Left forelimb (tissue), 1 donor: ENCODE data around the gene HES1.
A peak's percentile ranks its signal among the peaks of the same experiment; 100 is the strongest.
"Not testable (repeated sequence)": the region's sequence is repeated elsewhere in the genome, so short reads cannot be mapped to it uniquely, and the experiment has no call there.

Experiments used
- DNase-seq: peaks from one replicate; pipeline ENCODE4 v3.0.0-alpha.2; 2018; ENCODE audit warnings: low spot score

The HES1 gene

GRCh38 chr3:194128202-194128918 lies 7.6 kb upstream of the HES1 start:
- DNase-seq: no peak

DNA sequence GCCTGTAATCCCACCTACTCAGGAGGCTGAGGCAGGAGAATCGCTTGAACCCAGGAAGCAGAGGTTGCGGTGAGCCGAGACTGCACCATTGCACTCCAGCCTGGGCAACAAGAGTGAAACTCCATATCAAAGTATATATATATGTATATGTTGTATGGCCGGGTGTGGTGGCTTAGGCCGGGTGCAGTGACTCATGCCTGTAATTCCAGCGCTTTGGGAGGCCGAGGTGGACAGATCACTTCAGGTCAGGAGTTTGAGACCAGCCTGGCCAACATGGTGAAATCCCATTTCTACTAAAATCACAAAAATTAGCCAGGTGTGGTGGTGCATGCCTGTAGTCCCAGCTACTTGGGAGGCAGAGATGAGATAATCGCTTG lies 7.0 kb upstream of the HES1 start:
- not testable (repeated sequence) for DNase-seq

- no peak for DNase-seq
Measured at GRCh38 chr3:194129581-194130133, 6.3 kb upstream of the HES1 start.

GRCh38 chr3:194130188-194130587 lies 5.8 kb upstream of the HES1 start:
- DNase-seq: no peak

- no peak for DNase-seq
Measured at GRCh38 chr3:194130807-194131589, 5.0 kb upstream of the HES1 start.

GRCh38 chr3:194132465-194133286 lies 3.3 kb upstream of the HES1 start:
- no peak for DNase-seq

DNA sequence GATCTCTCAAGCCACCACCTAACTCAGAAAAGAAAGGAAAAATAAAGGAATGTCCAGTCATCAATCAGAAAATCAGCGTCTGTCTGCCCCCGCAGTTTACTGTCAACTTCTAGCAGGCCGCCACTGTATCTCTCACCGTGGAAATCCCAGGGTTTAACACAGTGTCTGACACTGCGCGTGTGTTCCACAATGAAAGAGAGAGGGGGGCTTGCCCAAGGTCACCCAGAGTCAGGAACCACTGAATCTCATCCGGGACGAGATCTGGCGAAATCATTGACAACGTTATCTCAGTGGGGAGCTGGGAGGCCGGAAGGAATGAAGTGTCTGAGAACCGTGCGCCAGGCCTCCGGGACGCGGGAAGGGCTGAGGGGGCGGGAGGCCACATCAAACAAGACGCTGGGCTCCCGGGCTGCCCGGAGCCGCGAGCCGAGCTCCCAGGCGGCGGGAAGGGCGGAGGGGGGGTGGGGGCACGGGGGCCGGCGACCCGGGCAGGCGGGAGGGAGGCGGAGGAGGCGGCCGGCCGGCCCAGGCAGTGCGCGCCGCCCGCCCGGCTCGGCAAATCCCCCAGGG lies 2.2 kb upstream of the HES1 start:
- peak; percentile 77 for DNase-seq

DNA sequence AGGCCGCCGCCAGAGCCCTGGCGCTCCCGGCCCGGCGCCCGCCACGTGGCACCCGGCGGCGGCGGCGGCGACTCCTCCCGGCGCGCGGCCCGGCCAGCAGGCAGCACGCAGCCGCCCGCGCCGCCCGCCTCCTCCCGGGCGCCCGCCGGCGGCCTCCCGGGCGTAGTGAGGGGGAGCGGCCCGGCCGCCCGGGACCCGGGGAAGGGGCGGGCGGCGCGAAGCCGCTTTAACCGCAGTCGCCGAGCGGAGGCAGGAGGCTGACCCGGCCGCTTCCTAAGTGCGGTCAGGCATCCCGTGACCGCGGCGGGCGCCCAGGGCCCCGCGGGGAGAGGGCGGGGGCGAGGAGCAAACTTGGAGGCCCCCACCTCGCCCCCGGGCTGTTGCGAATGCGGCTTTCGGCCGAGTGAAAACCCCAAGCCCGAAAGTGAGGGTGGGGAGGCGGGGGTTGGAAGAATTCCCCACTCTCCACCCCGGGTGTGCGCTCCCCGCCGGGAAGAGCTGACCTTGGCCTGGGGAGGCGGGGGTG lies 1.7 kb upstream of the HES1 start:
- DNase-seq: no peak

DNA sequence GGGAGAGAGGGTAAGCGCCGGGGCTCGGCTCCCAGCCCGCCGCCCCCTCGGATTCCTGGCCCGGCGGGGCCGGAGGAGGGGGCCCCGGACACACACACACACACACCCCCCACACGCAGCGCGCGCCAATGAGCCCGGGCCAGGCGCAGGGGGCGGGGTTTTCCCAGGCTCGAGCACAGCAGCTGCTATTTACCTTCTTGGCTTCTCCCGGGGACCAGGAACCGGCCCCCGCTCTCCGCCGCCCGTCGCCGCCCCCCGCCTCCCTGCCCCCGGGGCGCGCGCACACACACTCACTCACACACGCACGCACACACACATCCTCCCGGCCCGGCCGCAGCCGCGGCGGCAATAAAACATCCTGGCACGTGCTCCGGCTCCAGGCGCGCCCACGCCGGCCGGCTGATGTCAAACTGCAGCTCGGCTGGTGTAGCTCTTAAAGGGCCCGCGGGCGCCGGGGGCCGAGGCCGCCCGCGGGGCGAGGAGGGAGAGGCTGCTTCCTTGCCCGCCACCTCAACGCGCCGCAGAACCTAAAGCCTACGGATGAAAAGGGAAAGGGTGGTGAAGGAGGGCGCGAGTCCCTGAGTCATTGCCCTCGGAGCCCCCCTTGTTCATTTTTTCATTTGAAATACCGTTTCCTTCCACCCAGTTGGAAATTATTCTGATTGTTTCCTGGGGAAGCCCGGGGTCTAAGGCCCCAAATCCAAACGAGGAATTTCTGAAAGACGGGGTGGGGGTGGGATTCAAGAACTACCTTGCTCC lies 1.0 kb upstream of the HES1 start:
- DNase-seq: peak; percentile 98

DNA sequence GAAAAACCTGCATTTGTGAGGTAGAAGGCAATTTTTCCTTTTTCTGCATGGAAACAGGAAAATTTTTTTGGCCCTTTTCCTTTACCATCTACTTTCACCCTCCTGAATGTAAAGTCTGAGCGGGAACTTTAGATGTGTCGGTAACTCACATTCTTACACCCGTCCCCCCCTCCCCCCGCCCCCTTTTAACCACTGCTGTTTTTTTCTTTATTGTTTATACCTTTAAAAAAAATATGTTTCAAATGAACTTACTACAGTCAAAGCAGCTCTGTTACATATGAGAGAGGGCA lies 487 bp upstream of the HES1 start:
- no peak for DNase-seq

DNA sequence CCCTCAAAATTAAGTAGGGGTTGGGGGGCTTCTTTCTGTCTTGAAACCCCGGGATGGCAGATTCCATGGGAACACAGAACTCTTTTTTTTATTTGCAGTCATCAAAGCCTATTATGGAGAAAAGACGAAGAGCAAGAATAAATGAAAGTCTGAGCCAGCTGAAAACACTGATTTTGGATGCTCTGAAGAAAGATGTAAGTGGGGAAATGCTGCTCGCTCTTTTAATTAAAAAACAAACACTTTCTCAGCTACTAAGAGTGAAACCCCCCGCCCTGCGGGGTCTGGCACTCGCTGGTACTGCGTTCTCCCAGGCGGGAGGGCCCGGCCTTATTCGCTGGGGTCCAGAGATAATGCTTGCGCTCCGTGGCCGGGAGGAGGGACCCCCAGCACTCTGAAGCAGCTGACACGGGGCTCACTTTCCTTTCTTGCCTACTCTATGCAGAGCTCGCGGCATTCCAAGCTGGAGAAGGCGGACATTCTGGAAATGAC lies 615 bp downstream of the HES1 start:
- DNase-seq: no peak

DNA sequence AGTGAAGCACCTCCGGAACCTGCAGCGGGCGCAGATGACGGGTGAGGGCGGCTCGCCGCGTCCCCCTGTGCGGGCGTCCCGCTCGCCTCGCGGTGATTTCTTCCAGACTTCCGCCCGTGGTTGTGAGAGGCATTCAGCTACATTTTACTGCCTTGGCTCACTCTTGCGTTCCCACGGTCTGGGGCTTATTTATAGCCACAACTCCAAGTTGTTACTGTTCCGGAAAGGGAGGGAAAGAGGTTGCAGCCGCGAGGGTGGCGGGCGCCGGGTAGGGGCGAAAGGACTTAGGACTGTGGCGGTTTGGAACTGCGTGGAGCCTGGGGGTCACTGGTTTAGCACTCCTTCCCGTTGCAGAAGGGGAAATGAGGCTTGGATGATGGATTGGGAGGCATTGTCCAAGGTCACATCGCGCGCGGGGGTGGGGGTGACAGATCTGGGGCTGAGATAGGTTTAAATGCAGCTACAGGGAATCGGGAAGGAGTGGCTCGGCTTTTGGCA lies 1.1 kb downstream of the HES1 start:
- DNase-seq: peak; percentile 84

DNA sequence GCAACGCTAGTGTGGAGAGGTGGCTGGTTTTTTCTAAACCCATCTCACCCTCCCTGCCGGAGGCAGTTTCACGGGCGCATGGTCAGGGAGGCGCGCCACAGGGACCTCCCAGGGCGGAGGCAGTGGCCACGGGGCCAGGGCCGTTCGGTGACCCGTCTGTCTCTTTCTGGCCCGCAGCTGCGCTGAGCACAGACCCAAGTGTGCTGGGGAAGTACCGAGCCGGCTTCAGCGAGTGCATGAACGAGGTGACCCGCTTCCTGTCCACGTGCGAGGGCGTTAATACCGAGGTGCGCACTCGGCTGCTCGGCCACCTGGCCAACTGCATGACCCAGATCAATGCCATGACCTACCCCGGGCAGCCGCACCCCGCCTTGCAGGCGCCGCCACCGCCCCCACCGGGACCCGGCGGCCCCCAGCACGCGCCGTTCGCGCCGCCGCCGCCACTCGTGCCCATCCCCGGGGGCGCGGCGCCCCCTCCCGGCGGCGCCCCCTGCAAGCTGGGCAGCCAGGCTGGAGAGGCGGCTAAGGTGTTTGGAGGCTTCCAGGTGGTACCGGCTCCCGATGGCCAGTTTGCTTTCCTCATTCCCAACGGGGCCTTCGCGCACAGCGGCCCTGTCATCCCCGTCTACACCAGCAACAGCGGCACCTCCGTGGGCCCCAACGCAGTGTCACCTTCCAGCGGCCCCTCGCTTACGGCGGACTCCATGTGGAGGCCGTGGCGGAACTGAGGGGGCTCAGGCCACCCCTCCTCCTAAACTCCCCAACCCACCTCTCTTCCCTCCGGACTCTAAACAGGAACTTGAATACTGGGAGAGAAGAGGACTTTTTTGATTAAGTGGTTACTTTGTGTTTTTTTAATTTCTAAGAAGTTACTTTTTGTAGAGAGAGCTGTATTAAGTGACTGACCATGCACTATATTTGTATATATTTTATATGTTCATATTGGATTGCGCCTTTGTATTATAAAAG lies 1.8 kb downstream of the HES1 start:
- peak; percentile 76 for DNase-seq

DNA sequence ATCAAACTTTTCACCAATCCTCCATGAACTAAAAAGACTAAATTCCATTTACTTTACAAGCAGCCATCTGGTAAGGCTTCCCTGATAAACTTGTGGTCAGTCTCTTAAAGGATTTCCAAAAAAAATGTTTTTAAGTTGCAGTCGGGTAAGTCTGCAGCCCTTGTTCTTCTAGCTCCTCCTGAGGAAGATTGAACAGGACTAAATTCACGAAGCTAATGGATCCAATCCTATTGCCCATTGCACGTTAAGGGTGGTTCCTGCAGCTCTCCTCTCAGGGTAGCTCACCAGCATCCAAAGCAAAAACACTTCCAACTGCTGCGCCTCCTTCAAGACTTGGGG lies 2.8 kb downstream of the HES1 start:
- DNase-seq: no peak

GRCh38 chr3:194139071-194139813 lies 3.3 kb downstream of the HES1 start:
- peak; percentile 80 for DNase-seq

DNA sequence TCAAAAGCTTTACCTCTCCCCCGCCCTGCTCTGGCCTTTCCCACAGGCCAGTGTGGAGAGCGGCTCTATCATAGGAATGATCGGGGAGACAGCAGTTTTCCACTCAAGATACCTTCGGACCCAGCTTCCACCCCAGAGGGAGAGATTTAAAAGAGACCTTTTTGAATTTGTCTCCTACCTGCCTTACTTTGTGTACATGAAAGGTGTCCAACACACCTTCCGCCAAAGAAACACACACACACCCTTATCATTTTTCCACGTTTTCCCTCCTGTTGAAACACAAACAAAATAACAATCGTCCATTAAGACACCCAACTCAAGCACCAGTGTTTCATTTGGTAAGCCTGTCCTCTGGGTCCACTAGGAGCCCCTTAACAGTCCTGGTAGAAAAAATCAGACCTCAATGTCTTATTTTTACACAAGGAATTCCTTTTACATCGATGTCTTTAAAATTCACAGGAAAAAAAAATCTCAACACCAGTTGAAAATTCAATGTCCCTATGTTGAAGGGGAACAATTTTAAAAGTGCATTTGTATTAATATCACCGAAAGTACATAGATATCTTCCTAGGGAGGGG lies 4.0 kb downstream of the HES1 start:
- DNase-seq: no peak

DNA sequence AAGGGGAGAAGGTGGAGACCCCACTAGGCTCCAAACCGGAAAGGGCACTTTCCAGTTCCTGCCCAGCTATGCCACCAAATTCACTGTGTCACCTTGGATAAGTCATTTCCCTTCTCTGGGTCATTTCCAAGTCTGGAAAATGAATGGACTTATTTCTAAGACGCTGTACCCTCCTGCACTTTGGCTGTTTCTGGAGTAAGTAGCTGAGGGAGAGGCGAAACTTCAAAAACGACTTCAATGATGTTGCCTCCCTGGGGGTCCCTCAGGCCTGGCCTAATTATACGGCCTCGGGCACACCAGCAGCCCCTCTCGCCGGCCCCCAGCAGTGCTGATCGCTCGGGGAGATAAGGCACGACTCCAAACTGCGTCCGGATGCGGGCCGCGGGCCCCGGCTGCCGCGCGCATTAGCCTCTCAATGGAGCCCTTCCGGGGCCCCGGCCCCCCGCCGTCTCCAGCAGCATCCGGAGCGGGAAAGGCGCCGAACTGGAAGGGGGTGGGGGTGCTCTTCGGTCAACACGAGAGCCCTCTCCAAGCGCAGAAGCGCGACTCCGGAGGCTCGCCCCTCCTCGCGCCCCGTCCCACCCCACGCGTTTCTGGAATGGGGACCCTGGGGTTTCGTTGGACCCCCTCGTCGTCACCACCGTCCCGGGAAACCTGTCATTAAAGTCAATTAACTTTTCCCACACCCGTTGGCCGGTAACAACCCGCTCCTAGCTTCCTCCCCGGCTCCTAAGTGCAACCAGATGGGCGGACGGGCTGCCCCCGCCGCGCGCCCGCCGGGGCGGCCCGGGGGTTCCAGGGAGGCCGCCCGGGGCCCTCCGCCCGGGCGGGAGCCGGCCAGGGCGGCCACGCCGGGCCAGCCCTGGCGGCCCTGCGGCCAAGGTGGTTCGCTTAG lies 4.8 kb downstream of the HES1 start:
- peak; percentile 87 for DNase-seq
